ENCODE data around the gene MROH8.

Gene MROH8

GRCh38 chr20:37102571-37102970, 76.8 kb downstream of the MROH8 start:
- CTCF ChIA-PET = no interaction called here
- POLR2A ChIA-PET = no interaction called here
- H3K4me3 ChIP-seq (ENCODE audit: low read depth, low read length) = no peak overlapping the region
- TF ChIP-seq CTCF (IDR thresholded peaks at IDR 0.05; ENCODE audit: insufficient read depth, low read length, missing control alignments) = no peak
- DNase-seq (ENCODE audit: low read depth, low spot score) = no peak

GRCh38 chr20:37096415-37097041, 82.8 kb downstream of the MROH8 start:
- DNase-seq (ENCODE audit: low read depth, low spot score) = no peak
- no peak for TF ChIP-seq CTCF (IDR thresholded peaks at IDR 0.05; ENCODE audit: insufficient read depth, low read length, missing control alignments)
- ChIA-PET POLR2A (no interaction called here), CTCF (interaction anchor here (0.6 to 3.6 kb wide), 6 partner anchors 10 to 82 kb away, joined by 3 to 21 read pairs (median 4); no protein-coding TSS in a partner anchor)
- H3K4me3 ChIP-seq (ENCODE audit: low read depth, low read length) = peak overlapping the region; percentile 85

GRCh38 chr20:37095599-37096414, 83.5 kb downstream of the MROH8 start, which contains the start of gene RBL1:
RBL1 (minus strand) TSS chr20:37095997; CDS start chr20:37095928, 69 bp downstream.
- ChIA-PET CTCF (interaction anchor here (0.6 to 3.6 kb wide), 7 partner anchors 14 to 86 kb away, joined by 3 to 21 read pairs (median 4); no protein-coding TSS in a partner anchor), POLR2A (no interaction called here)
- peak; percentile 14 for DNase-seq (ENCODE audit: low read depth, low spot score)
- peak within 1 kb of the TSS; percentile 85 for H3K4me3 ChIP-seq (ENCODE audit: low read depth, low read length)
- TF ChIP-seq CTCF (IDR thresholded peaks at IDR 0.05; ENCODE audit: insufficient read depth, low read length, missing control alignments) = peak; percentile 38

- ChIA-PET CTCF (interaction anchor here (0.7 to 3.6 kb wide), 5 partner anchors 14 to 87 kb away, joined by 3 to 21 read pairs (median 4); no protein-coding TSS in a partner anchor), POLR2A (no interaction called here)
- H3K4me3 ChIP-seq (ENCODE audit: low read depth, low read length) = peak overlapping the region; percentile 85
- no peak for TF ChIP-seq CTCF (IDR thresholded peaks at IDR 0.05; ENCODE audit: insufficient read depth, low read length, missing control alignments)
- no peak for DNase-seq (ENCODE audit: low read depth, low spot score)
Measured at GRCh38 chr20:37095108-37095598, 84.2 kb downstream of the MROH8 start.

- H3K4me3 ChIP-seq (ENCODE audit: low read depth, low read length) = no peak overlapping the region
- TF ChIP-seq CTCF (IDR thresholded peaks at IDR 0.05; ENCODE audit: insufficient read depth, low read length, missing control alignments) = no peak
- POLR2A ChIA-PET = no interaction called here
- DNase-seq (ENCODE audit: low read depth, low spot score) = no peak
- CTCF ChIA-PET = interaction anchor here (1.9 kb wide), 1 partner anchor 9 kb away, joined by 4 read pairs; no protein-coding TSS in a partner anchor
Measured at GRCh38 chr20:37090407-37090806, 88.9 kb downstream of the MROH8 start.

Data from AG04449 (cell line).